ENCODE data around the gene SLC12A8. TPM values are rescaled to one million over a fixed set of nuclear protein-coding genes. Genes with fewer than 3 reads are reported as not detected.
A peak's percentile ranks its signal among the peaks of the same experiment; 100 is the strongest.

The SLC12A8 gene
- total and polyA plus RNA-seq, 2 experiments from 2014 or later = 3.4 to 7.8 TPM

DNA sequence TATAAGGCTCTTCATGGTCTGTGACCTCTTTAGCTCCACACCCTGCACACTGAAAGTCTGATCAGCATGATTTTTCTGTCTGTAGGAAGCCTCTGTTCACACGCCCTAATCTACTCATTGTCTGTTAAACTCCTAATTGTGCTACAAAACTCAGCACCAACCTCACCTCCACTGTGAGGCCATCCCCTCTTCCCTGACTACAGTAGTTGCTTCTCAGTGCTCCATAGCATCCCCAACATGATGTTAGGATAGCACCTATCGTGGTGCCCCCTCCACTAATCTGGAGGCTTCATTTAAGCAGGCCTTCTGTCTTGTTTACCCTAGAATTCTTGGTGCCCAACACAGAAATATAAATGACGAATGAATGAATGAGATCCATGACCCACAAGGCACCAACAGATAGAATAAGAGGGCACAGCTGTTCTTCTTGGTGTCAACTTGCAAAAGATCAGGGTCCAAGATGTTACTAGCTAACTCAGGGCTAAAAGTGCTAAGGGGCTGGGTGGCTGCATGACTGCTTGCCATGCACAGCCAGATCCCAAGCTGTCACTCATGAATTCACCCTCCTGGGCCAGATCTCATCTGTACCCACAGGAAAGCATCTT lies 101.6 kb downstream of the SLC12A8 start:
- TF ChIP-seq EZH2phosphoT487 (IDR thresholded peaks at IDR 0.05; ENCODE audit: insufficient read depth, low read depth) = no peak
- no peak for TF ChIP-seq EZH2 (IDR thresholded peaks at IDR 0.05; ENCODE audit: insufficient read depth, poor library complexity, severe bottlenecking)
- H3K27ac ChIP-seq = peak overlapping the region; percentile 74
- H3K4me2 ChIP-seq (ENCODE audit: unreplicated experiment) = peak overlapping the region; percentile 50
- H3K36me3 ChIP-seq (ENCODE audit: low read depth) = no peaks in the 10 kb centered on the region
- no peaks in the 10 kb centered on the region for H3K9me3 ChIP-seq (ENCODE audit: low read depth)
- H3K79me2 ChIP-seq (ENCODE audit: insufficient read depth) = no peaks in the 10 kb centered on the region
- H3F3A ChIP-seq (ENCODE audit: insufficient read depth) = peaks cover 38% of the 10 kb centered on the region
- DNase-seq = no peak
- H3K9ac ChIP-seq = peak overlapping the region; percentile 53
- no peaks in the 10 kb centered on the region for H4K20me1 ChIP-seq (ENCODE audit: insufficient read depth)
- WGBS, 2 experiments (ENCODE audit: low coverage in 1 of 2, low lambda C conversion rate in 2 of 2, missing lambda C conversion rate in 2 of 2) = 60 to 61% methylated on average over 3 of the region's 3 CpGs
- H3K4me3 ChIP-seq = no peak overlapping the region
- in situ Hi-C loops (cut with MboI) = no loop called here
- no peaks in the 10 kb centered on the region for H3K27me3 ChIP-seq (replicated peaks; ENCODE audit: insufficient read depth)
- H3K4me1 ChIP-seq (ENCODE audit: insufficient read depth) = peaks cover 62% of the 10 kb centered on the region
- H3K9me2 ChIP-seq (ENCODE audit: insufficient read depth) = no peaks in the 10 kb centered on the region
- no peak overlapping the region for H2AFZ ChIP-seq

DNA sequence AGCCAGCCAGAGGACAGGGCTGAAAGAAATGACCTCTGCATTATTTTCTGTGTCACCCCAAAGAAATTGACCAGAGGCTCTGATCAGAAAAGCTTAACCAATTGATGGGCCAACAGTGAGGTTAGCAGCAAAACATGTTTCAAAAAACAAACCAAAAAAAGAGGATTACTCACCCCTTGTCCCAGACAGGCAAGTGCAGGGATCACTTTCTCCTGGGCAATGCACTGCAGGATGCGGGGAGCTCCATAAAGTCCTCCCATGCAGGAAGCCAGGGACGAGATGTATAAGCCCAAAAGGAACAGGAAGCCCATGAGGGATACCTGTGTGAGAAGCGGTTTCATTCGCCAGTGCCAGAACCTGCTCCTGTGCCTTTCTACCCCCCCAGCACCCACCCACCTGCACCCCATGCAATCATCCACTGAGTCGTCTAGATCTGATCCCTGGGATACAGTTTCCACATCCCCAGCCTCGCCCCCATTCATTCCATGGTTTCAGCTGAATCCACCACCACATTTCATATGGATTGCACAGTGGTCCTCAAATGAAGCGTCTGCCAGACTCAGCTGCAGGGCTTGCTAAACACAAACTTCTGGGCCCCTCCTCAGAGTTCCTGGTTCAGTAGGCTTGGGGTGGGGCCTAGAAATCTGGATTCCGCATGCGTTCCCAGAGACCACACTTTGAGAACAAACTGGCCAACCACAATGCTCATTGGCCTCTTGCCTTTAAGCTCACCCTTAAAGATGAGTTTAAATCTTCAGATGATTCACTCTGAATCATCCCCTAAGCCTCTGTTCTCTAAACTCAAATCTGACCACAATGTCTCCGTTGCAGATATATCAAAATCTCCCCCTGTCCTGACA lies 102.3 kb downstream of the SLC12A8 start:
- Histone ChIP-seq H3F3A (ENCODE audit: insufficient read depth) (peaks cover 34% of the 10 kb centered on the region), H3K9ac (0 out of 2 replicates have a peak overlapping the region, but pooled peaks have one; percentile 26), H2AFZ (no peak overlapping the region), H3K27ac (peak overlapping the region; percentile 74), H3K4me1 (ENCODE audit: insufficient read depth) (peaks cover 55% of the 10 kb centered on the region), H3K9me3 (ENCODE audit: low read depth) (no peaks in the 10 kb centered on the region), H3K4me2 (ENCODE audit: unreplicated experiment) (peak overlapping the region; percentile 50), H3K4me3 (no peak overlapping the region), H3K79me2 (ENCODE audit: insufficient read depth) (no peaks in the 10 kb centered on the region), H3K27me3 (replicated peaks; ENCODE audit: insufficient read depth) (no peaks in the 10 kb centered on the region), H3K36me3 (ENCODE audit: low read depth) (no peaks in the 10 kb centered on the region), H3K9me2 (ENCODE audit: insufficient read depth) (no peaks in the 10 kb centered on the region), H4K20me1 (ENCODE audit: insufficient read depth) (no peaks in the 10 kb centered on the region)
- in situ Hi-C loops (cut with MboI) = no loop called here
- TF ChIP-seq EZH2 (IDR thresholded peaks at IDR 0.05; ENCODE audit: insufficient read depth, poor library complexity, severe bottlenecking) = no peak
- TF ChIP-seq EZH2phosphoT487 (IDR thresholded peaks at IDR 0.05; ENCODE audit: insufficient read depth, low read depth) = no peak
- 45 to 46% methylated on average over 10 of the region's 10 CpGs for WGBS, 2 experiments (ENCODE audit: low coverage in 1 of 2, low lambda C conversion rate in 2 of 2, missing lambda C conversion rate in 2 of 2)
- DNase-seq = peak; percentile 94

DNA sequence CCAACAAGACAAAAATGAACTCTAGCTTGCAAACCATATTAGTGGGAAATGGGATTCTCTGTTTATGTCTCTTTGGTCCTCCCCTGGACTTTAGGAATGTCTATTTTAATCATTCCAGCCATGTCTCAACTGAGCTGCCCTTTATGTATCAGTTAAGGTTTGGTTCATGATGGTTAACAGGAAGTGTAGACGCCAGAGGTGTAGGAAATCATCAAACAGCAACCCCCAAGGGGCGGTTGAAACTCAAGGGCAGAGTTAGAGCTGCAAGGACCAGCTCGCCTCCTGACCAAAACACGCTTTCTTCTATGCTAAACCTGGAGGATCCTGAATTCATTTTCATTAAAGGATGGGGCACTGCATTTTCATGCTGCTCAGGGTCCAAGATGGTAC lies 103.0 kb downstream of the SLC12A8 start:
- no peak overlapping the region for H3K9ac ChIP-seq
- no peak for DNase-seq
- no peaks in the 10 kb centered on the region for H3K9me3 ChIP-seq (ENCODE audit: low read depth)
- H2AFZ ChIP-seq = no peak overlapping the region
- H3K4me1 ChIP-seq (ENCODE audit: insufficient read depth) = peaks cover 50% of the 10 kb centered on the region
- H3K27ac ChIP-seq = peak overlapping the region; percentile 74
- no peak for TF ChIP-seq EZH2phosphoT487 (IDR thresholded peaks at IDR 0.05; ENCODE audit: insufficient read depth, low read depth)
- TF ChIP-seq EZH2 (IDR thresholded peaks at IDR 0.05; ENCODE audit: insufficient read depth, poor library complexity, severe bottlenecking) = no peak
- H3K36me3 ChIP-seq (ENCODE audit: low read depth) = no peaks in the 10 kb centered on the region
- 95 to 96% methylated on average over 4 of the region's 4 CpGs for WGBS, 2 experiments (ENCODE audit: low coverage in 1 of 2, low lambda C conversion rate in 2 of 2, missing lambda C conversion rate in 2 of 2)
- H3K27me3 ChIP-seq (replicated peaks; ENCODE audit: insufficient read depth) = no peaks in the 10 kb centered on the region
- in situ Hi-C loops (cut with MboI) = no loop called here
- H3F3A ChIP-seq (ENCODE audit: insufficient read depth) = peaks cover 34% of the 10 kb centered on the region
- no peak overlapping the region for H3K4me3 ChIP-seq
- H3K4me2 ChIP-seq (ENCODE audit: unreplicated experiment) = peak overlapping the region; percentile 50
- no peaks in the 10 kb centered on the region for H3K79me2 ChIP-seq (ENCODE audit: insufficient read depth)
- H3K9me2 ChIP-seq (ENCODE audit: insufficient read depth) = no peaks in the 10 kb centered on the region
- no peaks in the 10 kb centered on the region for H4K20me1 ChIP-seq (ENCODE audit: insufficient read depth)

DNA sequence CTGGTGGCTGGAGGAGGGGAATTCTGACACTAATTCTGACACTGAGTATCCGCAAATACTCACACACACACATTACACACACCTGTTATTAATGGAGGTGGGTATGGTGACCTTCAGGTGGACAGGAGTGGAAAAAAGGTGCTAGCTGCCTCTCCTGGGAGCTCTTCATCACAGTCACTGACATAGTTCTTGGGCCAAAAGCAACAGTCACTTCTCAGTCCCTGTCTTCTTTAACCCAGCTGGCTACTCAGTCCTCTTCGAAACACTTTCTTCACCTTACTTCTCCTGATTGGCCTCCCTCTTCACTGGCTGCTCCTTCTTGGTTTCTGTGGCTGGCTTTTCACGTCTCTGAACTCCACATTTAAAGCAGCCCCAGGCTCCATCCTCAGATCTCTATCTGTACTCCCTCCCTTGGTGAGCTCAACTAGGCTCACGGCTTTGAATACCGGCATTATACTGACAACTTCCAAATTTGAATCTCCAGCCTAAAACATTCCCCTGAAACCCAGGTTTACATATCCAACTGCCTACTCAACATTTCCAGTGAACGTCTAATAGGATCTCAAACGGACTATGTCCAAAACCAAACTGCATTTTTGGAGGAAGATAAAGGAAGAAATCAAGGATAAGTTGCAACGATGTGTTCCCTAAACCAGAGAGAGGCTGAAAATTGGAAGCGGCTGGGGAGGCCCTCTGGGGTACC lies 103.6 kb downstream of the SLC12A8 start:
- peaks cover 34% of the 10 kb centered on the region for H3F3A ChIP-seq (ENCODE audit: insufficient read depth)
- H3K27me3 ChIP-seq (replicated peaks; ENCODE audit: insufficient read depth) = no peaks in the 10 kb centered on the region
- no peak for DNase-seq
- no peaks in the 10 kb centered on the region for H3K9me2 ChIP-seq (ENCODE audit: insufficient read depth)
- H3K36me3 ChIP-seq (ENCODE audit: low read depth) = no peaks in the 10 kb centered on the region
- H3K4me1 ChIP-seq (ENCODE audit: insufficient read depth) = peaks cover 50% of the 10 kb centered on the region
- H4K20me1 ChIP-seq (ENCODE audit: insufficient read depth) = no peaks in the 10 kb centered on the region
- H3K9me3 ChIP-seq (ENCODE audit: low read depth) = no peaks in the 10 kb centered on the region
- no peak overlapping the region for H3K4me3 ChIP-seq
- no peak overlapping the region for H3K27ac ChIP-seq
- H2AFZ ChIP-seq = no peak overlapping the region
- in situ Hi-C loops (cut with MboI) = no loop called here
- no peak overlapping the region for H3K9ac ChIP-seq
- 95 to 96% methylated on average over 9 of the region's 9 CpGs for WGBS, 2 experiments (ENCODE audit: low coverage in 1 of 2, low lambda C conversion rate in 2 of 2, missing lambda C conversion rate in 2 of 2)
- H3K4me2 ChIP-seq (ENCODE audit: unreplicated experiment) = peak overlapping the region; percentile 12
- no peak for TF ChIP-seq EZH2phosphoT487 (IDR thresholded peaks at IDR 0.05; ENCODE audit: insufficient read depth, low read depth)
- no peak for TF ChIP-seq EZH2 (IDR thresholded peaks at IDR 0.05; ENCODE audit: insufficient read depth, poor library complexity, severe bottlenecking)
- no peaks in the 10 kb centered on the region for H3K79me2 ChIP-seq (ENCODE audit: insufficient read depth)

Measured in GM23248 (cell line).